ENCODE data around the gene GPR107. TPM values are rescaled to one million over a fixed set of nuclear protein-coding genes. Genes with fewer than 3 reads are reported as not detected.

GPR107 gene
- total and polyA plus RNA-seq, 2 of the 8 experiments (the other 6 are each of a cell fraction or from before 2014, with no cell fraction given): 19.3 to 30.7 TPM

DNA sequence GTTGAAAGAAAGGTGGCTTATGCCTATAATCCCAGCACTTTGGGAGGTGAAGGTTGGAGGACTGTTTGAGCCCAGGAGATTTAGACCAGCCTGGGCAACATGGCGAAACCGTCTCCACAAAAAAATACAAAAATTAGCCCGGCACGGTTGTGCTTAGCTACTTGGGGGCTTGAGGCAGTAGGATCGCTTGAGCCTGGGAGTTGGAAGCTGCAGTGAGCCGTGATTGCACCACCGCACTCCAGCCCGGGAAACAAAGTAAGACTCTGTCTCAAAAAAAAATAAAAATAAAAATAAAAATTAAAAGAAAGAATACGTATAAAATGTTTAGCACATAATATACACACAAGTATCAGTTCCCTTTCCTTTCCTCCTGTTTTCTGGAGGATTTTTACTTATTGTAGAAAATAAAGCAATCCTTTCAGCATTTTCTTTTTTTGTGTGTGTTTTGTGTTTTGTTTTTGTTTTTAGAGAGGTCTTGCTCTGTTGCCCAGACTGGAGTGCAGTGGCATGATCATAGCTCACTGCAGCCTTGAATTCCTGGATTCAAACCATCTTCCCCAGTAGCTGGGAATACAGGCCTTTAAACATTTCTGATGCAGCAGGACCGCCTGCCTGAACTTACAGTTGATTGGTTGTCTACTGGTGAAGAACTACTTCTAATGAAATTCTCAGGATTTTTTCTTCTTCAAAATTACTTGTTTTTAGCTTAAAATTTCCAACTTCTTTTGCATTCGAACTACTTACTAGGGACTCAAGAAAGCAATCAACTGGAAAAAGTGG, 4.1 kb upstream of the GPR107 start:
- Histone ChIP-seq H3K36me3 (ENCODE audit: control insufficient read depth in 2 of 4, insufficient read depth in 4 of 4, low read length in 3 of 4) (no peaks in the 10 kb centered on the region), H4K5ac (ENCODE audit: insufficient read length, low read depth, low read length) (no peak overlapping the region), H4K8ac (ENCODE audit: extremely low read depth, insufficient read depth, low read length) (no peak overlapping the region), H2AFZ (ENCODE audit: low read length) (no peak overlapping the region), H3K79me1 (ENCODE audit: low read depth, low read length) (0 out of 2 replicates have a peak, but pooled peaks cover 2% of the 10 kb centered on the region), H3K9ac (replicated peaks in 1 of 4; ENCODE audit: extremely low read depth in 1 of 4, low read depth in 3 of 4, low read length in 3 of 4) (no peak overlapping the region), H3K56ac (replicated peaks; ENCODE audit: insufficient read length, low read depth, low read length) (no peak overlapping the region), H3K4ac (replicated peaks; ENCODE audit: insufficient read length, low read depth, low read length) (no peak overlapping the region), H3K18ac (ENCODE audit: extremely low read depth, low read length) (no peak overlapping the region), H3K27ac (ENCODE audit: low read depth, low read length) (no peak overlapping the region), H3K4me3 (ENCODE audit: extremely low read depth in 1 of 4, insufficient read depth in 2 of 4, low read depth in 3 of 4, low read length in 4 of 4) (no peak overlapping the region), H3K23me2 (ENCODE audit: low read depth, low read length) (0 out of 2 replicates have a peak, but pooled peaks cover 2% of the 10 kb centered on the region), H4K20me1 (replicated peaks in 1 of 2; ENCODE audit: control insufficient read depth in 1 of 2, insufficient read depth in 2 of 2, low read length in 2 of 2) (no peaks in the 10 kb centered on the region), H3K4me2 (ENCODE audit: insufficient read depth in 1 of 2, low read depth in 2 of 2, low read length in 2 of 2) (no peak overlapping the region), H2BK15ac (ENCODE audit: low read length) (no peak overlapping the region), H2BK20ac (ENCODE audit: low read length) (no peak overlapping the region), H2BK5ac (ENCODE audit: low read depth, low read length) (no peak overlapping the region), H3K79me2 (ENCODE audit: control insufficient read depth in 1 of 2, insufficient read depth in 2 of 2, low read length in 2 of 2) (peaks cover 0 to 5% of the 10 kb centered on the region in 2 experiments; a peak in 2 of 4 replicates), H3K14ac (ENCODE audit: insufficient read length) (no peak overlapping the region), H3K27me3 (replicated peaks in 1 of 4; ENCODE audit: control insufficient read depth in 3 of 4, extremely low read depth in 1 of 4, insufficient read depth in 3 of 4, low read length in 3 of 4) (no peaks in the 10 kb centered on the region), H2BK12ac (ENCODE audit: low read depth, low read length) (no peak overlapping the region), H3K9me3 (ENCODE audit: insufficient read depth in 2 of 2, low read depth in 1 of 2, low read length in 1 of 2) (no peaks in the 10 kb centered on the region), H2BK120ac (replicated peaks; ENCODE audit: low read depth, low read length) (no peak overlapping the region), H4K91ac (replicated peaks; ENCODE audit: insufficient read length, low read length) (no peak overlapping the region), H2AK5ac (ENCODE audit: low read depth, low read length) (no peak overlapping the region), H3K23ac (ENCODE audit: insufficient read length) (no peak overlapping the region), H3K4me1 (replicated peaks in 1 of 4; ENCODE audit: control insufficient read depth in 3 of 4, insufficient read depth in 4 of 4, low read length in 3 of 4) (peaks cover 0 to 2% (median 1%) of the 10 kb centered on the region in 4 experiments; a peak in 2 of 7 replicates)
- FAIRE-seq: no peak
- ChIA-PET CTCF (ENCODE audit: partially characterized antibody) (interaction anchor here (1.0 to 1.3 kb wide), 2 partner anchors 92 to 161 kb away, joined by 3 read pairs; no protein-coding TSS in a partner anchor), POLR2A (ENCODE audit: partially characterized antibody) (no interaction called here)
- no peak for TF ChIP-seq SP2 (IDR thresholded peaks at IDR 0.05; ENCODE audit: low read length)
- no peak for TF ChIP-seq RXRA (IDR thresholded peaks at IDR 0.05; ENCODE audit: insufficient read depth, low read depth, low read length)
- TF ChIP-seq TAF1 (IDR thresholded peaks at IDR 0.05; ENCODE audit: low read depth, low read length): no peak
- no peak for DNase-seq (ENCODE audit: low read depth in 1 of 2, low spot score in 2 of 2)
- 87% methylated on average over 10 of the region's 11 CpGs; no CpG with 5 or more reads in 1 of the 2 experiments for WGBS, 2 experiments (ENCODE audit: extremely low coverage in 1 of 2, insufficient coverage in 1 of 2, insufficient read length in 1 of 2, insufficient replicate concordance in 2 of 2, low coverage in 1 of 2, low lambda C conversion rate in 2 of 2, missing lambda C conversion rate in 1 of 2)
